Choroid plexus epithelial cell (primary cell): ENCODE data around the gene SNRPA.

Experiments
- DNase-seq: peaks from one replicate; pipeline ENCODE4 v3.0.0-alpha.2; 2010; ENCODE audit warnings: low read depth
- H3K4me3 ChIP-seq: 2 replicates; pipeline ENCODE4 v1.5.1; 2011; ENCODE audit warnings: low read depth, mild to moderate bottlenecking, control low read depth, low read length, moderate library complexity
- TF ChIP-seq, protein P1 (sequence below): conservative IDR thresholded peaks from 2 replicates; pipeline ENCODE4 v1.5.1; 2011; ENCODE audit warnings: low read depth, mild to moderate bottlenecking, control low read depth, inconsistent platforms, low read length, moderate library complexity

The SNRPA gene

DNA sequence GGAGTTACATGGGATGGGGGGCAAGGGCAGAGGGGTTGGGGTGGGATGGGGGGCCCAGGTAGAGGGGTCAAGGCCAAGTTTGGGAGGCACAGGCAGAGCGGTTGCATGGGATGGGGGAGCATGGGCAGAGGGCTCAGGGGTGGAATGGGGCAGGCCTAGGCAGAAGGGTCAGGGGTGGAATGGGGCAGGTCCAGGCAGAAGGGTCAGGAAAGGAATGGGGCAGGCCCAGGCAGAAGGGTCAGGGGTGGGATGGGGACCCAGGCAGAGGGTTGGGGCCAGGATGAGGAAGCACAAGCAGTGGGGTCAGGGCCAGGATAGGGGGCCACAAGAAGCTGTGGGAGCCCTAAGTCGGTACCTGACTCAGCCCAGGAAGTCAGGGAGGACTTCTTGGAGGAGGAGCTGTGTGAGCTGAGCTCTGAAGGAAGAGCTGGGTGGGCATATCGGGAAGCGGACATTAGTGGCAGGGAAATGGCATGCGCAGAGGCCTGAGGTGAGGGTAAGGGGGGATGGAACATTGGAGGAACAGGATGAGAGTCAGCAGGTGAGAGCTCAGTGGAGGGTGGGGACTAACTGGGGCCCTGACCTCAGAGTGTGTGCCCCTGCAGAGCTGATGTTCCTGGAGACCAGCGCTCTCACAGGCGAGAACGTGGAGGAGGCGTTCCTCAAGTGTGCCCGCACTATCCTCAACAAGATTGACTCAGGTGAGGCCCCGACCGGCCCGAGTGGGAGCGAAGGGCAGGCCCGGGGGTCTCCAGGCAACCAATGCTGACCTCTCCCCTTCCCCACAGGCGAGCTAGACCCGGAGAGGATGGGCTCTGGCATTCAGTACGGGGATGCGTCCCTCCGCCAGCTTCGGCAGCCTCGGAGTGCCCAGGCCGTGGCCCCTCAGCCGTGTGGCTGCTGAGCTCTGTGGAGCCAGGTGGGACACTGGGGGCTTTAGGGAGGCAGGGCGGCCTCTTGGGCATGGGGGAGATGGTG, 35.3 kb downstream of the SNRPA start:
- no peak for DNase-seq
- TF ChIP-seq, protein P1, sequence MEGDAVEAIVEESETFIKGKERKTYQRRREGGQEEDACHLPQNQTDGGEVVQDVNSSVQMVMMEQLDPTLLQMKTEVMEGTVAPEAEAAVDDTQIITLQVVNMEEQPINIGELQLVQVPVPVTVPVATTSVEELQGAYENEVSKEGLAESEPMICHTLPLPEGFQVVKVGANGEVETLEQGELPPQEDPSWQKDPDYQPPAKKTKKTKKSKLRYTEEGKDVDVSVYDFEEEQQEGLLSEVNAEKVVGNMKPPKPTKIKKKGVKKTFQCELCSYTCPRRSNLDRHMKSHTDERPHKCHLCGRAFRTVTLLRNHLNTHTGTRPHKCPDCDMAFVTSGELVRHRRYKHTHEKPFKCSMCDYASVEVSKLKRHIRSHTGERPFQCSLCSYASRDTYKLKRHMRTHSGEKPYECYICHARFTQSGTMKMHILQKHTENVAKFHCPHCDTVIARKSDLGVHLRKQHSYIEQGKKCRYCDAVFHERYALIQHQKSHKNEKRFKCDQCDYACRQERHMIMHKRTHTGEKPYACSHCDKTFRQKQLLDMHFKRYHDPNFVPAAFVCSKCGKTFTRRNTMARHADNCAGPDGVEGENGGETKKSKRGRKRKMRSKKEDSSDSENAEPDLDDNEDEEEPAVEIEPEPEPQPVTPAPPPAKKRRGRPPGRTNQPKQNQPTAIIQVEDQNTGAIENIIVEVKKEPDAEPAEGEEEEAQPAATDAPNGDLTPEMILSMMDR, result no peak
- H3K4me3 ChIP-seq, result no peak overlapping the region

- no peak for DNase-seq
- TF ChIP-seq, protein P1, result no peak
- H3K4me3 ChIP-seq, result no peak overlapping the region
These were observed 40.3 kb downstream of the SNRPA start for GRCh38 chr19:40791349-40791748.

- TF ChIP-seq, protein P1, result no peak
- no peak for DNase-seq
- no peak overlapping the region for H3K4me3 ChIP-seq
These were observed 41.0 kb downstream of the SNRPA start for GRCh38 chr19:40791996-40792395.

DNA sequence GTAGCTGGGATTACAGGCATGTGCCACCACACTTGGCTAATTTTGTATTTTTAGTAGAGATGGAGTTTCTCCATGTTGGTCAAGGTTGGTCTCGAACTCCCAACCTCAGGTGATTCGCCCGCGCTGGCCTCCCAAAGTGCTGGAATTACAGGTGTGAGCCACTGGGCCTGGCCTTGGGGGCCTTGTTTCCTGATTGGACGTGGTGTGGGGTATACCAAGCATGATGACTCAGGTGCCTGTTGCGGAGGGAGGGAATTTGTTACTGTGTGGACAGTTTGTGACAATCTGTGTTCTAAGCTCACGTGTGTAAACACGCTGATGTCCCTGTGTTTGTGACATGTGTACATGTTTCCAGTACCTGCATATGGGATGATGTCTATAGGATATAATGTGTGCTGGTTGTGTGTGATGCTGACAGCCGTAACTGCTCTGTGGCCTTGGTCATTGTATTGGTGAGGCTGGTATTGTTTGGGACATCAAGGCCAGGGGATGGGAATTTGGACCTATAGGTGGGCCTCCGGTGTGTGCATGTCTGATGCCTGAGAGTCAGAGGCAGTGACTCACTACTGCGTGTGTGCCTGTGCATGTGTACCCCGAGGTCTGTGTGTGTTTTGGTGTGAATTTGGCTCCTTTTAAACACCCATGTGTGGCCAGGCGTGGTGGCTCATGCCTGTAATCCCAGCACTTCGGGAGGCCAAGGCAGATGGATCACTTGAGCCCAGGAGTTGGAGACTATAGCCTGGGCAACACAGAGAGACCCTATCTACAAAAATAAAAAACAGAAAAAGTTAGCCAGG, 46.4 kb downstream of the SNRPA start:
- no peak overlapping the region for H3K4me3 ChIP-seq
- TF ChIP-seq, protein P1, result no peak
- DNase-seq, result no peak

GRCh38 chr19:40797963-40798682, 47.1 kb downstream of the SNRPA start:
- peak; percentile 56 for DNase-seq
- TF ChIP-seq, protein P1, result peak; percentile 70
- peak overlapping the region; percentile 63 for H3K4me3 ChIP-seq

DNA sequence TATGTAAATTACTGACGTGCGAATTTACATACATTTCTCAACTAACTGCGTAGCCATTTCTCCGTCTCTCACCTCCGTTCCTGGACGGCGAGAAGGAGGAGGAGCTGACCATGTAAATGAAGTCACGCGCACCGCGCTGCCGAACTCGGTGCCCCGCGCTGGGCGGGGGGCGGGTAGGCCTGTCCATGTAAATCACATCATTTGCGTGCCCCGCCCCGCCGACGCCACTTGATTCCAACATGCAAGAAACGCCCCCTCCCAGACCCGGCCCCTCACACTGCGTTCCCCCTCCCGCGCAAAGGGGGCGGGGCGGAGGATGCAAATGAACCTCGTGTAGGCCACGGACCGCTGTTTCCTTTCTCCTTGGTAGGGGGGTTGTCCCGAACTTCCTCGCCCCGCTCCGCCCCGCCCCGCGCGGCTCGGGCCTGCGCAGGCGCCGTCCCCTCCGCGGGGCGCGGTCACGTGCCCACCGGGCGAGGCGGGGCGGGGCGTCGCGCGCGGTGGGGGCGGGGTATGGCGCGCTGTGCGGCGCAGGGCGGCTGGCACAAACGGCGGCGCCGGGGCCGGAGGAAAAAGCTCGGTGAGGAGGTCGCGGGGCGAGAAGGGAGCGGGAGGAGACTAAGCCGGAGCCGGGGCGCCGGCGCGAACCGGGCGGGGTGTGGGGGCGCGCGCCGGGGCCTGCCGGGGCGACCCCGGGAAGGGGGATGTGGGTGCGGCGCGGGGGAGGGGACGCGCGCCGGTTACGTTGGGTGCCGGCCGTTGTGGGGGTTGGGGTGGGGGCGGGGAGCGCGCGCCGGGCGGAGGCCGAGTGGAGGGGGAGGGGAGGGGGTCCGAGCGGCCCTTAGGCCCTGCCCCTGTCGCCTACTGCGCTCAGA, 47.9 kb downstream of the SNRPA start, which contains the start of gene EGLN2:
EGLN2 (plus strand) TSS at position 509 of the 875 bp plus-strand sequence. CDS start 1,382 bp downstream, outside the sequence.
- H3K4me3 ChIP-seq, result peak within 1 kb of the TSS; percentile 92
- TF ChIP-seq, protein P1, result no peak
- peak; percentile 100 for DNase-seq
